Suprapubic skin (tissue), 4 donors: ENCODE measurements around the gene SLC9A8.

ENCODE experiments used
- EP300 ChIP-seq: sonication (generic); formaldehyde crosslinking; IDR thresholded peaks from one replicate; pipeline ENCODE4 v1.6.1; 2017; ENCODE audit warnings: antibody characterized with exemption
- POLR2A ChIP-seq, 2 donors: fragments of 450-650 bp; IDR thresholded peaks; one replicate each; pipeline ENCODE4 v1.6.1; 2017; ENCODE audit warnings: antibody characterized with exemption in 2 of 2, mild to moderate bottlenecking in 2 of 2, moderate library complexity in 2 of 2
- POLR2AphosphoS5 ChIP-seq, 3 donors: sonication (generic); formaldehyde crosslinking; IDR thresholded peaks; one replicate each; pipeline ENCODE4 v1.6.1; 2017; ENCODE audit warnings: antibody characterized with exemption in 3 of 3
- TF ChIP-seq, protein P1 (sequence below), 2 donors: fragments of 200-600 bp in 1 of 2; fragments of 450-650 bp in 1 of 2; sonication (generic) in 1 of 2; IDR thresholded peaks; one replicate each; pipeline ENCODE4 v1.5.1; 2016 to 2019; ENCODE audit warnings: antibody characterized with exemption in 2 of 2, mild to moderate bottlenecking in 1 of 2, moderate library complexity in 1 of 2

GRCh38 chr20:49910340-49910706, 97.7 kb downstream of the SLC9A8 start:
- TF ChIP-seq, protein P1, sequence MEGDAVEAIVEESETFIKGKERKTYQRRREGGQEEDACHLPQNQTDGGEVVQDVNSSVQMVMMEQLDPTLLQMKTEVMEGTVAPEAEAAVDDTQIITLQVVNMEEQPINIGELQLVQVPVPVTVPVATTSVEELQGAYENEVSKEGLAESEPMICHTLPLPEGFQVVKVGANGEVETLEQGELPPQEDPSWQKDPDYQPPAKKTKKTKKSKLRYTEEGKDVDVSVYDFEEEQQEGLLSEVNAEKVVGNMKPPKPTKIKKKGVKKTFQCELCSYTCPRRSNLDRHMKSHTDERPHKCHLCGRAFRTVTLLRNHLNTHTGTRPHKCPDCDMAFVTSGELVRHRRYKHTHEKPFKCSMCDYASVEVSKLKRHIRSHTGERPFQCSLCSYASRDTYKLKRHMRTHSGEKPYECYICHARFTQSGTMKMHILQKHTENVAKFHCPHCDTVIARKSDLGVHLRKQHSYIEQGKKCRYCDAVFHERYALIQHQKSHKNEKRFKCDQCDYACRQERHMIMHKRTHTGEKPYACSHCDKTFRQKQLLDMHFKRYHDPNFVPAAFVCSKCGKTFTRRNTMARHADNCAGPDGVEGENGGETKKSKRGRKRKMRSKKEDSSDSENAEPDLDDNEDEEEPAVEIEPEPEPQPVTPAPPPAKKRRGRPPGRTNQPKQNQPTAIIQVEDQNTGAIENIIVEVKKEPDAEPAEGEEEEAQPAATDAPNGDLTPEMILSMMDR (IDR thresholded peaks at IDR 0.05) = no peak
- no peak for TF ChIP-seq POLR2AphosphoS5 (IDR thresholded peaks at IDR 0.05)
- no peak for TF ChIP-seq POLR2A (IDR thresholded peaks at IDR 0.05)
- no peak for TF ChIP-seq EP300
